DMS153 treated with DMSO at 0.1 percent for 48 hours (cell line): ENCODE data around the gene MAP3K20.

Experiments
- DNase-seq: peaks from one replicate; lab custom pipeline; 2025; ENCODE audit not compliant: unreplicated experiment; lab: John Stamatoyannopoulos, UW

MAP3K20 gene

DNA sequence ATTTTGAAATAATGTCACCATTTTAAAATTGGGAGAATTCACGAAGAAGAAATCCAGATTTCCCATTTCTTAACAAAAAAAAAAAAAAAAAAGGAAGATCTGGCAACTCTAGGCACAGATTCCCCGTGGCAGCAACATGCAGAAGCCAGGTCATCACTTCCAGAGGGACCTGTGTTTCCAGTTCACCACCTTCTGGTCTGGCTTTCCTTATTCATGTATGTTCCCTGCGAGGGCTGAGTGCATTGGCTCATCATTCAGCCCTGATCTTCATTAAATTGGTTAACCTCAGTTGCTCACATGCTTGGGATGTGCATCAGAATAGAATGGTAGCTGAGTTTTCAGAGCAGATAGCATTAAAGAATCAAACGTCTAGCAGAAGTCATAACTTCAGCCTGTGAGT lies 25.0 kb upstream of the MAP3K20 start:
- DNase-seq = no peak

DNA sequence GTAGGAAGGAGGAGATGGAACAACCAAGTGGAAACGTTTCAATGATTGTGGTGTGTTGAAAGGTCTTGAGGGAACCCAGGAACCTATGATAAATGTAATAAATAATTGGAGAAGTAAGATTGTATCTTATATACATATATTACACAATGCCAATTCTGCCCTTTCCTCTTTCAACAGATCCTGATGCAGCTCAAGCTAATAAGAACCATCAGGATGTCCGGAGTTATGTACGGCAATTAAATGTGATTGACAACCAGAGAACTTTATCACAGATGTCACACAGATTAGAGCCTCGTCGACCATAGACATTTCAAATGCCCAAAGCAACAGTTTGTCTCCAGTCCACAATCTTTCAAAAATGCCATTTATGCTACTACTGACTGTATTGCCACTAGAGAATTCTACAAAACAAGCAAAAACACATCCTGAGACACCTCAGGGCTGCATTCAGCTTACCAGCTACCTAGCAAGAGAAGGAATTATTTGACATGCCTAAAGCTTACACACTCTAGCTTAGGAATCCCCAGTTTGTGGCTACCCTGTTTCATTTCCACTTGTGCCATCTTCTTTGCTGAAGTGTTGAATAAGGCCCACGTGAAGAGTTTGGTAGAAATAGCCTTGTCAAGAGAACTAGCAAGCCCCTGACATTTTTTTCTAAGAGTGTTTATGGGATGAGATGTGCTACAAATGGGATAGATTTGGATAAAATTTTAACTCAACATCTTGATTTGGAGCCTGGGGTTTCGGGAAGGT lies 24.0 kb upstream of the MAP3K20 start:
- DNase-seq = no peak

GRCh38 chr2:173053043-173053699 lies 22.5 kb upstream of the MAP3K20 start:
- DNase-seq = no peak

- DNase-seq = no peak
Observed at GRCh38 chr2:173054466-173054865, 21.2 kb upstream of the MAP3K20 start.

- DNase-seq = no peak
Observed at GRCh38 chr2:173056705-173057364, 18.8 kb upstream of the MAP3K20 start.

DNA sequence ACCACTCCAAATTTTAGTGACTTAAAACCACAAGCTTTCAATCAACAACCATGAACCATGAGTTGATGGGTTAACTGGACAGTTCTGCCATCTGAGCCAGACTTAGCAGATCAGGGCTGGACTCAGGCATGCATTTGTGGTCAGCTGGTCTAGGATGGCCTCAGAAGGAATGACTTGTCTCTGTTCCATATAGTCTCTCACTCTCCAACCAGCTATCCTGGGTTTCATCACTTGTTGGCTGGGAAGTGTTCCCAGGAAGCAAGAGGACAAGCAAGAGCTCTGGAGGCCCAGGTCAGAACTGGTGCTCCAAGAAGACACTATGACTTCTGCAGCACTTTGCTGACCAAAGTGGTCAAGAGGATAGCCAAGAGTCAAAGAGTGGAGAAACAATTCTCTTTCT lies 17.5 kb upstream of the MAP3K20 start:
- no peak for DNase-seq

- DNase-seq = no peak
Observed at GRCh38 chr2:173058673-173059072, 17.0 kb upstream of the MAP3K20 start.

- DNase-seq = no peak
Observed at GRCh38 chr2:173059292-173059691, 16.4 kb upstream of the MAP3K20 start.

DNA sequence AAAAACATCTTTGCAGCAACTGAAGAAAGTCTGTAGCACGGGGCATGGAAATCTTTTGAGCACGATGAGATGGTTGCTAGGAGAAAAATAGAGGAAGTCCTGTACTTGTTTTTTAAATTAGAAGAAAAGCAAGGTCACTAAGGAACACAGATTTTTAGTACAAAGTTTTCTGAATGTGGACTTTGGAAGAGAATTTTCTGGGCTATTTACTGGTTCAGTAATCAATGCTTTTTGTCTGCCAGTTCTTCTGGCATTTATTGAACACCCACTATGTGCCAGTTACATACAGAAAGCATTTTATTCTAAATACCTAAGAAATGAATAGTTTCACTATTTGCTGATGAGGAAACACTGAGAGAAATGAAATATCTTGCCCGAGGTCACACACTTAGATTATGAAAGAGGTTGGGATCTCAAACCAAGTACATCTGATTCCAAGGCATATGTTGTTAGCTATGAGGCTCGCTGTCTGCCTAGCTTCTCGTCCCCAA lies 15.6 kb upstream of the MAP3K20 start:
- DNase-seq = no peak

- no peak for DNase-seq
Observed at GRCh38 chr2:173062801-173063200, 12.8 kb upstream of the MAP3K20 start.

- no peak for DNase-seq
Observed at GRCh38 chr2:173064151-173064805, 11.4 kb upstream of the MAP3K20 start.

DNA sequence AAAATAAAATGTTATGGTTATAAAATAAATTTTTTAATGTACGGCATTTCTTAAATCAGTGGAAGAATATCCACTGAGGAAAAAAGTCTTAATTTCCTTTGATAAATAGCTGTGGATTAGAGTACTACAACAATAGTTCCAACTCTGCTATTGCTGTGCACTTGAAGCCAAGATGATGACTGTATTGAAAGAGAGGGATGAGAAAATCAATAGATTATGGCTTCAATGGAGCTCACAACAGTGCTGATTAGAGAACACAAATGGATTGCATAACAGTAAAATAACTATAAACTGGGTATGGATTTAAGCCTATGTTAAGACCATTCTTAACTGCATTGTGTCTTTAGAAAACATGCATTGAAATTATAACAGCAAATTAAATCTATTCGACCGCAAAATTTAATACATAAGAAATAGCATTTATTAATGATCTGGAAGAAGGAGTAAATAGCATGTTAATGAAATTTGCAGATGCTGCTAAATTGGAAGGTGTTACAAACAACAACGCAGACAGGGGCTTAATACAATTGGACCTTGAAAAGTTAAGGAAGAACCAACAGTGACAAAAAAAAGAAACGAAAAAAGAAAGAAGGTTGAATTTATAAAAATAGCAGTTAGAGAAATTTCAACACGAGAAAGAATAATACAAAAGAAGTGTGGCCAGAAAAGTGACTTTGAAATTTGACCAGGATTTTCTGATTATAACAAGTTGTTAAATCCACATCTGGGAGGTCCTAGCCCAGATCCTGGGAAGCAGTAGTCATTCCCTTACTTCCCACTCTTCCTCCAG lies 8.6 kb upstream of the MAP3K20 start:
- no peak for DNase-seq

DNA sequence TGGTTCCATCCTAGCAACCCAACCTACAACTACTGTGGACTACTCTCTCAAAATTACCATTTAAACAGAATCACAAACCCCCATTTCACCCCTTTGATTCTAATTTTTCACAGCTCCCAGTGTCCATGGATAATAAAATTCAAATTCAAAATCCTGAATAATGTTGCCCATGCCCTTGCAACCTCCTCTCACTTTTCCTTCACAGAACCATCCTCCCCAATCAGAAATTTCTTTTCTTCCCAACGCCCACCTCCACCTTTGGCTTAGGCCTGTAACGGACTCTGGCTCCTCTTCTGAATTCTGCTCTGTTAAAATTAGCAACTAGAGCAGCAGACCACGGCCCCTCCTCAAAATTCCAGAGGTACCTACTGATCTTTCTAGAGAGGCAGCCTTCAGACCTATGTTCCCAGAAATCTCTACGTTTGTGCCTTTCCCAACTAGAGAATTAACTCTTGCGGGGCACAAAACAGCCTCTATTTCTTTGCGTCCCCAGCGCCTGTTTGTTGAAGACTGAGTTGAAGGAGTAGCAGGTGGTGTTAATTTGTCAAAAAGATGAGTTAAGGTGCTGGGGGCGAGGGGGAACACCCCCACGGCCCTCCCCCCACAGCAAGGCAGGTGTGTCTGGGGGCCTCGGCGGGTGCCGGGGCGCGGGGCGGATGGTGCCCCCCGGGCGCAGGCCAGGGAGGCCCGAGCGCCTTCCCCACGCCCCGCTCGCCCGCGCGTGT lies 428 bp upstream of the MAP3K20 start:
- DNase-seq = no peak

GRCh38 chr2:173076581-173077345 lies 1.1 kb downstream of the MAP3K20 start:
- DNase-seq = peak; percentile 29

DNA sequence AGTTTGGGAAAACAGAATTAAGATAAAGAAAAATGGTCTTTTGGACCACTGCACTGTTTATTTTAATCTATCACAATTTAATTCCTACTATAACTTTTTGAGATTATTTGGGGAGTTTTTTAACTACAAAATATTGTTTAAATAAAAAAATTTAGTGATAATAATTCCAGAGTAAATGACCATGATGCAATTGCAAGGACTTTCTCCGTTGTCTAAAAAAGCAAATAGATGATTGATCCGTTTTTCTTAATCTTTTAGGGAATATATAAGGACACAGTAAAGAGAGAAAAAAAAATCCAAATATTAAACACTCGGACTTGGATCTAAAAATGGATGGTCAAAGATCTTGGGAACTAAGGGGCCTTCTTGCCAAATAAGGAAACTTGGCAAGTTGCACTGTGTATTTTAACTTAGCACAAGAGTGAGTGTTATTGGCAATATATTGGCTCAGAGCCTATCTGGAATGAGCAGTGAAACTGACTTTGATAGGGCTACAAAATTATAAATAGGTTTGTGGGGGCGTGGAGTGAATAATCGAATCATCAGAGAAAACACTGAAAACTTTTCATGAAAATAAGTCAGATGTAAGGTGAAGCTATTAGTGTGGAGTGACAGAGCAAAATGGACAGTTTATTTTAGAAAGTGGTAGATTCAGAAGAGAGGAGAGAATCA lies 2.0 kb downstream of the MAP3K20 start:
- DNase-seq = no peak

GRCh38 chr2:173079141-173079540 lies 3.5 kb downstream of the MAP3K20 start:
- no peak for DNase-seq

- no peak for DNase-seq
Observed at GRCh38 chr2:173079973-173080860, 4.6 kb downstream of the MAP3K20 start.
